HG02642 (cell line): ENCODE data around the gene SPHK1.

Source experiments
- ATAC-seq: cut with Tn5 transposase; IDR thresholded peaks from one replicate; pipeline ENCODE4 v1.9.1; 2021; ENCODE audit warnings: mild to moderate bottlenecking; ENCODE audit not compliant: unreplicated experiment, poor library complexity

SPHK1 gene

DNA sequence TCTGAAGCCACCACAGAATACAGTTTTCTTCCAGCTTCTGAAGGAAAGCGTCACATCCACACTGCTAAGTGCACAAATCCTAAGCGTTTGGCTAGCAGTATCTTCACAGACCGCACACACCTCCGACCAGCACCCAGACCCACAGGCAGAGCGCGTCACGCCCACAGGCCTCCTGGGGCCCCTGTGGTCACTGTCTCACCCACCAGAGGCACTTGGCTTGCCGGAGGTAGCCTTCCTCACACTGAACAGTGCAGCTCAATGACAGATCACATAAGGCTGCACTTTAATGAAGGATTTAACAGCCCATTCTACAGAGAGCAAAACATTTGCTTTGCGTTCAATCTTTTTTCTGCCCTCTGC lies 21.2 kb downstream of the SPHK1 start:
- ATAC-seq: no peak

DNA sequence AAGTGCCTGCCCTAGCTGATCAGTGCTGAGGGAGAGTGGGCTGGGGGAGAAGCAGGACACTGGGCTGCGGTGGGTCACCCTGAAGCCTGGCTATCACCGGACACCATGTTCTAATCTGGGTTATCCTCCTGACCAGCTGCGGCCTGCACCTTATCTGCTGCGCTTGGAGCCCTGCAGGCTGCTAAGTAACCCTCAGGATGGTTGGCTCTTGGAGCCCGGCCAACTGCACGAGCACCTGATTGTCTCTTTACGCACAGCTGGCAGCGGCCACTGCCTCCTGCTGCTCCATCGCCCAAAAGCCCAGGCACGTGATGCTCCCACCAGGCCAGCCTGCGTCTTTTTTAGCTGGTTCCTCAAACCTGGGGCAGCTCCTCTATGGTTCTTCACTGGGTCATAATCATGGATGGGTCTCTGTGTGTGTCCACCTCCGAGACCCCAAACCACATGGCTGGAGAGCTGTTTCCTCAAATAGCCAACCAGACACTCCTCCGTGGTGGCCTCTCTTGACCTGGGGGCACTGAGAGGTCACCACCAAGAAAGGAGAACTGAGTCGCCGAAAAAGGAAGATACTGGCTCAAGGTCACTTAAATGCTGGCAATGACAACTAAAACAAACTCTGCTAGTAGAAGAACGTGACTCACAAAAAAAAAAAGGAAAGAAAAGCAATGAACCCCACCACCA lies 21.7 kb downstream of the SPHK1 start:
- no peak for ATAC-seq

DNA sequence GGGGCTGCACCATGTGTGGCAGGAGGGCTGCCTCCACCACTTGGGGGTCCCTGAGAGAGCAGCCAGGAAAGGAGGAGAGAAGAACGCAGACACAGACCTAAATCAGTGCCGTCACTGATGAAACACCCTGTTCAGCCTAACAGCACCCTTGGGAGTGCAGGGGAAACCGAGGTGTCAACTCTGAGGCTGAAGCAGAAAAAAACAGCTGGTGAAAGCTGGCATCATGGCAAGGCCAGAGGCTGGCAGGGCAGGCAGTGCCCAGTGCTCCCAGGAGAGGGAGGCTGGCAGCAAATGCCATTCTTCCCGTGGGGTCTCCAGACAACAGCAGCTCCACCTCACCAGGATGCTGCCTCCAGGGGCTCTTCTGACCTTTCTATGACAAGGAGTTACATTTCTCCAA lies 23.1 kb downstream of the SPHK1 start:
- ATAC-seq: no peak

GRCh38 chr17:76408037-76408849 lies 23.8 kb downstream of the SPHK1 start:
- ATAC-seq: no peak

GRCh38 chr17:76410328-76410965 lies 26.0 kb downstream of the SPHK1 start:
- no peak for ATAC-seq

- ATAC-seq: no peak
These were observed 26.8 kb downstream of the SPHK1 start for GRCh38 chr17:76411247-76411646.

DNA sequence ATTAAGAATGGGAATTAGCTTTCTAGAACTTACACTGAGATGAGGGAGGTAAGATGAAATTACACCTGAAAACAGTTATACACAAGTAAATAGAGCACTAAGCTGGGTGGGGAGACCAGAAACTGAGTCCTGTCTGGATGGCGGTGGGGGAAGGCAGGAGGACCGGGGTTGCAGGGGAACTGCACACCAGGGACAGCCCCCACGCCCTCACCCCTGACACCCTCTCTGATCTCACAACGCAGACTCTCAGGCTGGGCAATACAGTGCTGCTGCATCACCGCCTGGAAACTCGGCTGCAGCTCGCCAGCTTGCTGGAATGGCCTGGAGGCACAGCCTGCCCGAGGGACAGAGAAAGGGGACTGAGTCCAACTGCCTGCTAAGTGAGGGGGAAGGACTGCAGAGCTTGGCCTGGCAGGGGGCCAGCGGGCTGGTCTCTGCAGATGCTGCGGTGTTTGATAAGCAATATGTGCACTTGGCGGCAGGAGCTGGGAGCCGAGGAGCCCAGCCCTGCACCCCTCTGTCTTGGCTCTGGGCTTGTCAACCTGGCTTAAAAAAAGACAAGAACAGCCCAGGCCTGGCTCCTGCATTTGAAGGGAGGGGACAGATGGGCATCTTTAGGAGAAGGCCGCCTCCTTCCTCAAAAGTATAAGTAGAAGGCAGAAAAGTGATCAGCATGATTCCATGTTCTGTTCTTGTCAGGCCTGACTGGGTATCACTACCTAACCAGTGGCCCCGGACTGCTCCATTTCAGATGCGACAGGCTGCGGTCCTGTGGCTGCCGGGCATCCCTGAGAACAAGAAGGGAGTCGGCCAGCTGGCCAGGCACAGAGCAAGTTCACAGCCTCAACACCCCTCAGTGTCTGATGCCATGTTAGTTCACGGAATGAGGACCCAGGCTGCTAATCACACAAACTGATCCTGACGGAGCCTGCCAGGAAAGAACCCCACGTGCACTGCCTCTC lies 30.2 kb downstream of the SPHK1 start:
- ATAC-seq: no peak

GRCh38 chr17:76415786-76416185 lies 31.4 kb downstream of the SPHK1 start:
- no peak for ATAC-seq

DNA sequence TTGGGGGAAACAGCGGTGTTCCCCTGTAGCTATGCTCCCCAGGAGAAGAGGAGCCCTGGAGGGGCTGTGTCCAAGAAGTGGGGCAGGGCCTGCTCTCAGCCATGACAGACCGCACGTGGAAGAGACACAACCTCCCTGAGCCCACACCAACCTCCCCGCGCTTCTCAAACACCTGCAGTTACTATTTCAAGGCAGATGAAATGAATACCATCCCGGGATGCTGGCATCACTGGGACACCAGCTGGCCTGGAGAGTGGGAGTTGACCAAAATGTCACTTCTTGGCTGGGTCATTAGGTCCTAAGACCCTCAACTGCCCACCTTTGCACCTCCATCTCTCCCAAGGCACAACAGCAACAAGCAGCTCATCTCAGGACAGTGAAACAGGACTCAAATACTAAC lies 32.0 kb downstream of the SPHK1 start:
- no peak for ATAC-seq

GRCh38 chr17:76416899-76417298 lies 32.5 kb downstream of the SPHK1 start:
- ATAC-seq: no peak

DNA sequence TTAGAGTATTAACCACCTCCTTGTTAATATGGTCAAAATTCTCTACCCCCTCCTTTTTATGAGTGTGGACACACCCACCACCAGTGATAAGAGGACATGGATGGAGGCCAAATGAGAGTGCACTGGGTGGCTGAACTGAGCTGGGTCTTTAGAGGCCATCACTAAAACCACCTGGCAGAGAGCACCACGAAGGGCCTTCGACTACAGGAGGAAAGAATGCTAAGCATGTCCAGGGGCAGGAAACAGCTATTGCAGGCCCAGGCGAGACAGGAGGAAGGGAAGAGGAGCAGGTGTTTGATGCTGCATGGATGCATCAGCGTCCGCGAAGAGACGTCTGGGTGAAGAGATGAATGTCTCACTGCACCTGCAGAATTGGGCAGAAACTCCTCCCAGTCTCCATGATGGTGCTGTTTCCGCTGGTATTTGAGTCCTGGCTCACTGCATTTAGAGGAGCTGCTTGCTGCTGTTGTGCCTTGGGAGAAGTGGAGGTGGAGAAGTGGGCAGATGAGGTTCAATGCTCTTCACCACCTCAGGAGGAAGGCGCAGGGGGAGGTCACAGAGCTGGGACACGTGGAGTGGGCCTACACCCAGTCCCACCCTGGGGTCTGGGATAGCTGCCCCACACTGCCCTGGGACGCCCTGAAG lies 33.2 kb downstream of the SPHK1 start:
- no peak for ATAC-seq

GRCh38 chr17:76419576-76420260 lies 35.3 kb downstream of the SPHK1 start:
- no peak for ATAC-seq

- ATAC-seq: no peak
These were observed 36.1 kb downstream of the SPHK1 start for GRCh38 chr17:76420356-76421043.

- no peak for ATAC-seq
These were observed 36.6 kb downstream of the SPHK1 start for GRCh38 chr17:76421044-76421407.

DNA sequence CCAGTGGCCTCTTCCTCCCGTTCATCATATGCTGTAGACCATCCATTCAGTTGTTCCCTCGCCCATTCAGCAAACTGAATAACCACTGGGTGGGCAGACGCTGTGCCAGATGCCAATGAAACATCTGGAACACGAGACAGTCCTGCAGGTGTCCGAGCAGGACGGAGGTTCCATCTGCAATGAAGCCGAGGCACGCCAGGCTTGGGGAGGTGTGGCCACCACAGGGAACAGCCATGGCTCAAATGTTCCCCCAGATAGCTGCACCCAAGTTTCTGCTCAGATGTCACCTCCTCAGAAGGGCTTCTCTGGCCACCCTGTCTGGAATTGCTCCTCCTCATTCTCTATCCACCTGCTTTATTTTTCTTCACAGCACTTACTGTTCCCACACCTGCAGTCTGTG lies 38.0 kb downstream of the SPHK1 start:
- no peak for ATAC-seq

GRCh38 chr17:76422860-76423259 lies 38.5 kb downstream of the SPHK1 start:
- ATAC-seq: no peak

GRCh38 chr17:76426853-76427252 lies 42.4 kb downstream of the SPHK1 start:
- no peak for ATAC-seq

DNA sequence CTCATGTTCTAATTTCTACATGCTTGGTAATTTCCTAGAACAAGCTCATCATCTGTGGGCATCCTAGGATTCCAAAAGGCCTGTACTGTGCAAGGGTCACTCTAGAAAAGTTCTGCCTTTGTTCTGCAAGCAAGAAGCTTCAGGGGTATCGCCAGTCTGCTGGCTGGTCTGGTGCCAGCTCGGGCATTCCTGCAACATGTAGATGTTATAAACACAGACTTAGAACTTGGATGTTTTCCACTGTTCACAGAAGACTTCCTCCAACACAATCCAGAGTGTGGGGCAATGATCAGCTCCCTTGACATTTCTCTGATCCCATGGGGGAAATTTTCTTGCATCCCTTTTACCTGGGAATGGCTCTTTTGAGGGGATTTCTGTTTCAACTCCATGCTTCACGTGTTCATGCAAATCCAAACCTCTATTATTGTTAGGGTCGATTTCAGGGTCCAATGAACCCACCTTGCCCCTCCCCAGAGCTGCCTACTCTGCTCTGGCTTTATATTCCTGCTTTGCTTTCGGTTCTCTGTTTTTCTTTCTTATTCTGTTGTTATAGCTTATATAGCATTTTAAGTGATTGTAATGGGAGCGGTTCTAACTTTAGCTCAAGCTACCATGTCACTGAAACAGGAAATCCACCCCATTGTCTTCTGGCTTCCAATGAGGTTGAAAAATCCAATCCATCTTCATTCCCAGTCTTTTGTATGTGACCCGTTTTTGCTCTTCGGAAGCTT lies 43.3 kb downstream of the SPHK1 start:
- ATAC-seq: no peak
